Endothelial cell of umbilical vein (primary cell): ENCODE measurements around the gene BHMT. TPM values are rescaled to one million over a fixed set of nuclear protein-coding genes. Genes with fewer than 3 reads are reported as not detected.
A peak's percentile ranks its signal among the peaks of the same experiment; 100 is the strongest.

ENCODE experiments used
- BruUV-seq: library from RNA; stranded (reverse); fragments of 400-500 nt; replicated peaks from 2 replicates; lab custom pipeline; 2021; lab: Mats Ljungman, UMichigan
- CTCF ChIA-PET: fragments of 300-600, 350-600 bp; sonication (Branson Sonifier 250); formaldehyde crosslinking; loops from one replicate; lab custom pipeline; 2021; ENCODE audit warnings: antibody characterized with exemption, inconsistent platforms; lab: Charles Lee
- POLR2A ChIA-PET: fragments of 300-600, 350-600 bp; sonication (Branson Sonifier 250); formaldehyde crosslinking; loops from one replicate; lab custom pipeline; 2021; ENCODE audit warnings: antibody characterized with exemption, inconsistent platforms; lab: Charles Lee
- DNase-seq: peaks from one replicate; pipeline ENCODE4 v3.0.0-alpha.2; 2011; ENCODE audit warnings: low read depth, low spot score
- FAIRE-seq: peaks from 2 replicates; lab custom pipeline; 2011; peaks lifted over from hg19 to GRCh38; lab: Jason Lieb, UNC
- H2AFZ ChIP-seq: 2 replicates; pipeline ENCODE4 v1.6.0; 2012; ENCODE audit warnings: low read depth, low read length, control low read depth, inconsistent platforms
- H3K27ac ChIP-seq: 2 replicates; pipeline ENCODE4 v1.5.1; 2011; ENCODE audit warnings: low read depth, mild to moderate bottlenecking, control low read depth, low read length, moderate library complexity; ENCODE audit not compliant: insufficient read depth
- H3K27me3 ChIP-seq, 2 experiments: 2 replicates each; pipeline versions ENCODE4 v1.6.0 to v1.6.1; 2011; ENCODE audit warnings: low read length in 2 of 2, mixed read lengths in 1 of 2; ENCODE audit not compliant: control insufficient read depth in 2 of 2, insufficient read depth in 2 of 2
- H3K36me3 ChIP-seq, 2 experiments: 2 replicates in 1 of 2; 3 replicates in 1 of 2; pipeline ENCODE4 v1.5.1; 2011; ENCODE audit warnings: low read length in 2 of 2, mild to moderate bottlenecking in 1 of 2, moderate library complexity in 1 of 2; ENCODE audit not compliant: control insufficient read depth in 2 of 2, insufficient read depth in 2 of 2; ENCODE audit errors: extremely low read depth in 1 of 2
- H3K4me1 ChIP-seq: 3 replicates; pipeline ENCODE4 v1.5.1; 2011; ENCODE audit warnings: mild to moderate bottlenecking, low read length; ENCODE audit not compliant: control insufficient read depth, insufficient read depth; ENCODE audit errors: extremely low read depth
- H3K4me2 ChIP-seq: 2 replicates; pipeline ENCODE4 v1.6.1; 2011; ENCODE audit warnings: low read length, control low read depth, mixed read lengths; ENCODE audit not compliant: insufficient read depth
- H3K4me3 ChIP-seq, 3 experiments: fragments of 200-600 bp in 1 of 3; sonication (generic), shearing (Covaris generic) in 1 of 3; replicated peaks in 1 of 3; 2 replicates each; pipeline ENCODE4 v1.5.1; 2011 to 2016; ENCODE audit warnings: control low read depth in 3 of 3, low read length in 3 of 3, mild to moderate bottlenecking in 2 of 3, inconsistent platforms in 1 of 3, low read depth in 1 of 3, moderate library complexity in 1 of 3; ENCODE audit not compliant: insufficient read depth in 1 of 3
- H3K79me2 ChIP-seq: 2 replicates; pipeline ENCODE4 v1.6.0; 2012; ENCODE audit warnings: low read length, inconsistent platforms; ENCODE audit not compliant: control insufficient read depth, insufficient read depth
- H3K9ac ChIP-seq: replicated peaks from 2 replicates; pipeline ENCODE3; 2011; ENCODE audit warnings: low read length, control low read depth; ENCODE audit not compliant: insufficient read depth; ENCODE audit errors: extremely low read depth
- H3K9me1 ChIP-seq: replicated peaks from 3 replicates; pipeline ENCODE4 v1.6.0; 2011; ENCODE audit warnings: mild to moderate bottlenecking, low read length; ENCODE audit not compliant: control insufficient read depth, insufficient read depth; ENCODE audit errors: extremely low read depth
- H3K9me3 ChIP-seq: replicated peaks from 2 replicates; pipeline ENCODE4 v1.5.1; 2012; ENCODE audit warnings: low read length, inconsistent platforms; ENCODE audit not compliant: control insufficient read depth, insufficient read depth
- H4K20me1 ChIP-seq: replicated peaks from 2 replicates; pipeline ENCODE3; 2011; ENCODE audit warnings: mild to moderate bottlenecking, low read length; ENCODE audit not compliant: control insufficient read depth, insufficient read depth; ENCODE audit errors: extremely low read depth
- CTCF ChIP-seq, 2 donors: IDR thresholded peaks; 1 replicate in 1 of 2; 2 replicates in 1 of 2; pipeline ENCODE4 v1.5.1; 2011; ENCODE audit warnings: low read length in 2 of 2, mild to moderate bottlenecking in 2 of 2, moderate library complexity in 2 of 2, control low read depth in 1 of 2, inconsistent platforms in 1 of 2, low read depth in 1 of 2; ENCODE audit not compliant: insufficient read depth in 1 of 2; ENCODE audit errors: extremely low read depth in 1 of 2
- EZH2 ChIP-seq: IDR thresholded peaks from 2 replicates; pipeline ENCODE4 v1.6.1; 2012; ENCODE audit warnings: borderline replicate concordance, low read depth, mild to moderate bottlenecking, moderate library complexity, low read length, inconsistent platforms; ENCODE audit not compliant: severe bottlenecking
- FOS ChIP-seq: IDR thresholded peaks from 2 replicates; pipeline ENCODE4 v1.6.1; 2011; ENCODE audit warnings: mild to moderate bottlenecking, low read length, moderate library complexity, borderline replicate concordance; ENCODE audit not compliant: insufficient read depth
- GATA2 ChIP-seq: IDR thresholded peaks from 2 replicates; pipeline ENCODE4 v1.7.0; 2011; ENCODE audit warnings: low read depth, mild to moderate bottlenecking, moderate library complexity, mixed read lengths, low read length; ENCODE audit not compliant: insufficient read length, insufficient read depth
- JUN ChIP-seq: IDR thresholded peaks from 2 replicates; pipeline ENCODE4 v1.6.1; 2011; ENCODE audit warnings: borderline replicate concordance, low read depth; ENCODE audit not compliant: insufficient read length, insufficient read depth
- MAX ChIP-seq: IDR thresholded peaks from 2 replicates; pipeline ENCODE4 v1.6.1; 2011; ENCODE audit not compliant: insufficient read depth, insufficient read length
- MYC ChIP-seq: IDR thresholded peaks from one replicate; pipeline ENCODE4 v1.6.1; 2011; ENCODE audit warnings: mild to moderate bottlenecking, low read depth, low read length
- POLR2A ChIP-seq: IDR thresholded peaks from 2 replicates; pipeline ENCODE4 v1.6.1; 2012; ENCODE audit warnings: low read depth, mild to moderate bottlenecking, control low read depth, low read length
- POLR2AphosphoS5 ChIP-seq: IDR thresholded peaks from 2 replicates; pipeline ENCODE4 v1.6.1; 2012; ENCODE audit warnings: low read depth, mild to moderate bottlenecking, control low read depth, low read length, moderate library complexity; ENCODE audit not compliant: insufficient read depth
- dilution Hi-C: fragments of 300-500 bp; cut with MboI; formaldehyde crosslinking; loops from one replicate; pipeline ENCODE4 v1.15.0; 2019; ENCODE audit warnings: low sequenced_read_pairs; ENCODE audit not compliant: extremely low pct_ligation_motif_present
- intact Hi-C: fragments of 100-400 bp; cut with micrococcal nuclease; formaldehyde crosslinking; loops from one replicate; pipeline ENCODE4 v1.10.0; 2022
- polyA plus RNA-seq, 4 experiments: library from polyadenylated mRNA; depleted of rRNA in 3 of 4; stranded (reverse) in 3 of 4; unstranded in 1 of 4; fragments of >200 nt; gene quantifications; 2 replicates each; pipeline versions ENCODE4 v1.2.1 to v1.2.3, GENCODE V29; 2011 to 2012; ENCODE audit warnings: missing spikeins in 1 of 4
- total RNA-seq: library from RNA; stranded (reverse); gene quantifications from 2 replicates; pipeline ENCODE4 v1.2.3, GENCODE V29; 2021

Gene BHMT
- total and polyA plus RNA-seq, 2 donors (not counting 3 experiments of a cell fraction or from before 2014, with no cell fraction given), result not detected

- H3K27ac ChIP-seq, result no peak overlapping the region
- H3K36me3 ChIP-seq, result no peaks in the 10 kb centered on the region
- TF ChIP-seq JUN, result no peak
- TF ChIP-seq FOS, result no peak
- TF ChIP-seq POLR2AphosphoS5, result no peak
- no peak for TF ChIP-seq MAX
- TF ChIP-seq CTCF (IDR thresholded peaks at IDR 0.05; ENCODE audit: extremely low read depth in 1 of 2, insufficient read depth in 1 of 2, low read depth in 1 of 2, low read length in 2 of 2), result no peak
- no peak overlapping the region for H3K4me2 ChIP-seq
- no peak overlapping the region for H3K4me3 ChIP-seq
- CTCF ChIA-PET, result interaction anchor here (1.8 kb wide), 1 partner anchor 45 kb away, joined by 11 read pairs; no protein-coding TSS in a partner anchor
- no peaks in the 10 kb centered on the region for H3K79me2 ChIP-seq
- FAIRE-seq (no peak), DNase-seq (peak; percentile 11)
- BruUV-seq, result no TSS peak
- no peak overlapping the region for H3K9ac ChIP-seq
- dilution Hi-C loops, result no loop called here
- no peaks in the 10 kb centered on the region for H3K9me1 ChIP-seq
- H3K4me1 ChIP-seq, result no peaks in the 10 kb centered on the region
- intact Hi-C loops, result no loop called here
- H3K27me3 ChIP-seq, result peaks cover 0 to 1% of the 10 kb centered on the region in 2 experiments
- no peaks in the 10 kb centered on the region for H3K9me3 ChIP-seq
- no peak overlapping the region for H2AFZ ChIP-seq
- POLR2A ChIA-PET, result no interaction called here
- H4K20me1 ChIP-seq, result no peaks in the 10 kb centered on the region
These were observed 41.3 kb upstream of the BHMT start for GRCh38 chr5:79070350-79070667.

- Histone ChIP-seq H3K27ac (no peak overlapping the region), H3K9me1 (no peaks in the 10 kb centered on the region), H3K4me1 (no peaks in the 10 kb centered on the region), H2AFZ (no peak overlapping the region), H3K4me3 (no peak overlapping the region), H3K36me3 (no peaks in the 10 kb centered on the region), H3K4me2 (no peak overlapping the region), H3K9ac (no peak overlapping the region), H3K27me3 (peaks cover 0 to 1% of the 10 kb centered on the region in 2 experiments), H4K20me1 (no peaks in the 10 kb centered on the region), H3K79me2 (no peaks in the 10 kb centered on the region), H3K9me3 (no peaks in the 10 kb centered on the region)
- TF ChIP-seq POLR2A, result no peak
- TF ChIP-seq JUN, result no peak
- TF ChIP-seq EZH2, result no peak
- TF ChIP-seq CTCF (IDR thresholded peaks at IDR 0.05; ENCODE audit: extremely low read depth in 1 of 2, insufficient read depth in 1 of 2, low read depth in 1 of 2, low read length in 2 of 2), result no peak
- TF ChIP-seq MYC, result no peak
- TF ChIP-seq MAX, result no peak
- TF ChIP-seq GATA2, result no peak
- no peak for TF ChIP-seq POLR2AphosphoS5
- TF ChIP-seq FOS, result no peak
- POLR2A ChIA-PET, result no interaction called here
- DNase-seq, result no peak
- BruUV-seq, result no TSS peak
- no peak for FAIRE-seq
- CTCF ChIA-PET, result interaction anchor here (1.2 to 3.3 kb wide), 5 partner anchors 11 to 58 kb away, joined by 3 to 10 read pairs (median 3); no protein-coding TSS in a partner anchor
- dilution Hi-C loops, result no loop called here
- intact Hi-C loops, result no loop called here
These were observed 37.0 kb upstream of the BHMT start for GRCh38 chr5:79074641-79075040.
